GM12892 (cell line): Measurements from ENCODE around the gene KRT2.

Source experiments
- POLR2A ChIP-seq: IDR thresholded peaks from 2 replicates; pipeline ENCODE4 v1.6.1; 2011; ENCODE audit warnings: low read depth, low read length, control low read depth
- TAF1 ChIP-seq: IDR thresholded peaks from 2 replicates; pipeline ENCODE4 v1.6.1; 2011; ENCODE audit warnings: low read depth, mild to moderate bottlenecking, control low read depth, low read length, borderline replicate concordance

- no peak for TF ChIP-seq POLR2A
- TF ChIP-seq TAF1: no peak
These were observed 33.4 kb upstream of the KRT2 start for GRCh38 chr12:52685406-52685890.
